22Rv1 (cell line): ENCODE measurements around the gene IL10RA.

ENCODE experiments used
- H3K27ac ChIP-seq: fragments of 450-650 bp; 2 replicates; pipeline ENCODE4 v1.5.1; 2017
- CTCF ChIP-seq: fragments of 450-650 bp; IDR thresholded peaks from 2 replicates; pipeline ENCODE4 v1.5.1; 2017; ENCODE audit warnings: mild to moderate bottlenecking
- ZFX ChIP-seq: fragments of 450-650 bp; IDR thresholded peaks from 2 replicates; pipeline ENCODE4 v1.6.1; 2017; ENCODE audit warnings: antibody characterized with exemption, borderline replicate concordance

Gene IL10RA

GRCh38 chr11:118042141-118042540, 55.9 kb downstream of the IL10RA start:
- no peak overlapping the region for H3K27ac ChIP-seq
- no peak for TF ChIP-seq CTCF
- no peak for TF ChIP-seq ZFX

- H3K27ac ChIP-seq = no peak overlapping the region
- TF ChIP-seq CTCF (no peak), ZFX (no peak)
These were observed 56.6 kb downstream of the IL10RA start for GRCh38 chr11:118042796-118043195.

- no peak overlapping the region for H3K27ac ChIP-seq
- no peak for TF ChIP-seq ZFX
- TF ChIP-seq CTCF = no peak
These were observed 59.0 kb downstream of the IL10RA start for GRCh38 chr11:118045191-118045590.

GRCh38 chr11:118046051-118046963, 60.1 kb downstream of the IL10RA start:
- TF ChIP-seq ZFX = no peak
- TF ChIP-seq CTCF = no peak
- H3K27ac ChIP-seq = no peak overlapping the region

- TF ChIP-seq CTCF (no peak), ZFX (no peak)
- H3K27ac ChIP-seq = no peak overlapping the region
These were observed 60.9 kb downstream of the IL10RA start for GRCh38 chr11:118046964-118047700.

GRCh38 chr11:118047749-118048148, 61.6 kb downstream of the IL10RA start:
- TF ChIP-seq CTCF (no peak), ZFX (no peak)
- no peak overlapping the region for H3K27ac ChIP-seq
